Activated effector memory CD4-positive, alpha-beta T cell treated with Interleukin-2 at 50 U/mL for 16 hours (primary cell): Measurements from ENCODE around the gene ARL4C.

Source experiments
- DNase-seq: peaks from one replicate; pipeline ENCODE4 v3.0.0-alpha.2; 2020

The ARL4C gene

DNA sequence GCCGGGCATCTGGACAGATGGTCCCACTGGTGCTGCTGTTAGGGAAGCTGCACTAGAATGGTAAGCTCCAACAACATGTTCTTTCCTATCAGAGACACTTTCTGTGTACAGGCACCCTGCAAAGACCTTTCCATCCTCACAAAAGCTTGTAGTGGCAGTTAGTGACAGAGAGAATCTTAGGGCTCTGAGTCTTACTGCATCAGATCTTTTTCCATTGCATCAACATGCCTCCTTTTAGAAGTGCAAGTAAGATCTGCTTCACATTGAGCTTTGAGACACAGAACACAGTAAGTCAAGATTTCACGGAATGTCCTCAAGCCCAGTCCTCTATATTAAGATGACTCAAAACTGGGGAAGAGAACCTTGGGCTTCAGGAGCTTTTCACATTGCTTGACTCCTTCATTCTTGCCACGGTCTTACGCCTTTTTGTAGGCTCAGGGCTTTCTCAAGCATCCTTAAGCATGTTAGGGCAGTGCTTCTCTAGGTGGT is 52.6 kb downstream of the ARL4C start:
- no peak for DNase-seq
